HG03469 (cell line): ENCODE data around the gene SIL1.
"Not testable (repeated sequence)": the region's sequence is repeated elsewhere in the genome, so short reads cannot be mapped to it uniquely, and the experiment has no call there.

Experiments used
- ATAC-seq: cut with Tn5 transposase; IDR thresholded peaks from one replicate; pipeline ENCODE4 v1.9.1; 2021; ENCODE audit warnings: mild to moderate bottlenecking, moderate library complexity, moderate number of reproducible peaks; ENCODE audit not compliant: unreplicated experiment

SIL1 gene

DNA sequence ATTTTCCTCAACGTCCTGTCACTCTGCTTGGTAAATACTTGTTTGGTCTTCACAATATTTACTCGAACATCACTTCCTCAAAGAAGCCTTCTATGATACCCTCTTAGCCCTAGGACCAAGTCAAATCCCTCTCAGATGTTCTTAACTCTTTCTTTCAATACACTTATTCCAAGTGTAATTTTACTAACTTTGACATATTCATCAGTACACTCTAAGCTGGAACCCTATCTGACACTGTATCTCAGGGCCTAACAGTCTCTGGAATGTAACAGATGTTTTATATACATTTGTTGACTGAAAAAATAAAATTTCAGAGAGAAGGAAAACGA is 19.6 kb downstream of the SIL1 start:
- no peak for ATAC-seq

- ATAC-seq: no peak
Observed at GRCh38 chr5:139177809-139178588, 20.2 kb downstream of the SIL1 start.

DNA sequence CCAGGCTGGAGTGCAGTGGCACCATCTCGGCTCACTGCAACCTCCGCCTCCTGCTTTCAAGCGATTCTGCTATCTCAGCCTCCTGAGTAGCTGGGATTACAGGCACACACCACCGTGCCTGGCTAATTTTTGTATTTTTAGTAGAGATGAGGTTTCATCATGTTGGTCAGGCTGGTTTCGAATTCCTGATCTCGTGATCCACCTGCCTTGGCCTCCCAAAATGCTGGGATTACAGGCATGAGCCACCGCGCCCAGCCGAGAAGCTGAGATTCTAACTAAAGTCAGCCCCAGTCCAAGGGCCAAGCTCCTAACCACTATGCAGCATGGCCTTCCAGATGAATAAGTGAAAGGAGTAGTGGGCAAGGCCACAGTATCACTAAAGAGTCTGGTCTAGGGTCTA is 20.9 kb downstream of the SIL1 start:
- ATAC-seq: not testable (repeated sequence)

DNA sequence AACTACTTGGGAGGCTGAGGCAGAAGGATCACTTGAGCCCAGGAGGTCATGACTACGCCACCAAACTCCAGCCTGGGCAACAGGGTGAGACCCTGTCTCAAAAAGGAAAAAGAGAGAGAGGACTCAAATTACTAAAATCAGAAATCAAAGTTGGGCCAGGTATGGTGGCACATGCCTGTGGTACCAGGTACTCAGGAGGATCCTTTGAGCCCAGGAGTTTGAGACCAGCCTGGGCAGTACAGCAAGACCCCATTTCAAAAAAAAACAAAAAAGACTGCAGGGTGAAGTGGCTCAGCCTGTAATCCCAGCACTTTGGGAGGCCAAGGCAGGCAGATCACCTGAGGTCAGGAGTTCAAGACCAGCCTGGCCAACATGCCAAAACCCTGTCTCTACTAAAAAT is 23.8 kb downstream of the SIL1 start:
- not testable (repeated sequence) for ATAC-seq

GRCh38 chr5:139171779-139172404 is 26.3 kb downstream of the SIL1 start:
- ATAC-seq: no peak

DNA sequence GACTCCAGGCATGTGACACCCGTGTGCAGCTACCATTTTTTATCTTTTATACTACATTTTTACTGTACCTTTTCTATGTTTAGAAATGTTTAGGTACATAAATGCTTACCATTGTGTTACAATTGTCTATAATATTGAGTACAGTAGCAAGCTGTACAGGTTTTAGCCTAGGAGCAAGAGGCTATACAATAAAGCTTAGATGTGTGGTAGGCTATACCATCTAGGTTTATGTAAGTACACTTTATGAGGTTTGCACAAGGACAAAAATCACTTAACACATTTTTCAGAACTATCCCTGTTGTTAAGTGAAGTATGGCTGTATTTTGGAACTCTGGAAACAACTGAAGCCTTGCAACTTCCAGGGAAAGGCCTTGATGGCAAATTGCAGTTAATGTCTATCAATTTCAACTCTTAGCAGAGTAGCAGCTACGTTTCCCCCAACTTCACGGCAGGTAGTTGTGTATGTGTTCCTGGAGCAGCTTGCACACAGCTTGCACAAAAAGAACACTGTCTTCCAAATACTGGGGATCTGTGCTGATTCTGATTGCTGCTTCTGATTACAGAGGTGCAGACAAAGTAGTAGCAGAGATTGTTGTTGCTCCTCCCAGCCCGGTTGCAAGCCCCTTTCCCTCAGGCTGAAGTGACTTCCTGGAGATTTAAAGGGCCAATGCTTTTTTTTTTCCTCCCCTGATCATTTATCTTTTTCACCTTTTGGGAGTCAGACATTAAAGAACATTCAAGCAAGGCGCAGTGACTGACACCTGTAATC is 30.0 kb downstream of the SIL1 start:
- no peak for ATAC-seq

GRCh38 chr5:139167533-139167932 is 30.6 kb downstream of the SIL1 start:
- no peak for ATAC-seq

GRCh38 chr5:139167063-139167462 is 31.1 kb downstream of the SIL1 start:
- no peak for ATAC-seq

- ATAC-seq: not testable (repeated sequence)
Observed at GRCh38 chr5:139164897-139165296, 33.3 kb downstream of the SIL1 start.

- ATAC-seq: no peak
Observed at GRCh38 chr5:139164020-139164419, 34.1 kb downstream of the SIL1 start.

- ATAC-seq: no peak
Observed at GRCh38 chr5:139162448-139162847, 35.7 kb downstream of the SIL1 start.

DNA sequence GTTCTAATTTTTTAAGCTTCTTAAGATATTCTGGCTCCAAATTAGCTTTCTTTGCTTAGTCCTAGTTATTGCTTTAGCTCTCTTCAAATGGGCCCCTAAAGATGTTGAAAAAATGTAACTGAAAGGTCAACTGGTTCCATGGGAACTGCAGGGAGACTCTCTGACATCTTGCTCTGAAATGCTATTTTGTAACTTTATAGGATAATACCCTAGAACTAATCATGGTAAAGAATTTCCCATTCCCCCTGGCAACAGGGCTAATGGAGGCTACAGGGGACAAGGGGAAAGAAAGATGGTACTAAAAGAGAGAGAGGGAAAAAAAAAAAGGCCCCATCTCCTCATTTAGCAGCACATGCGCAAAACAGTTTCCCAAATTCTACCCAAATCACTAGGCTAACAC is 39.4 kb downstream of the SIL1 start:
- ATAC-seq: no peak

DNA sequence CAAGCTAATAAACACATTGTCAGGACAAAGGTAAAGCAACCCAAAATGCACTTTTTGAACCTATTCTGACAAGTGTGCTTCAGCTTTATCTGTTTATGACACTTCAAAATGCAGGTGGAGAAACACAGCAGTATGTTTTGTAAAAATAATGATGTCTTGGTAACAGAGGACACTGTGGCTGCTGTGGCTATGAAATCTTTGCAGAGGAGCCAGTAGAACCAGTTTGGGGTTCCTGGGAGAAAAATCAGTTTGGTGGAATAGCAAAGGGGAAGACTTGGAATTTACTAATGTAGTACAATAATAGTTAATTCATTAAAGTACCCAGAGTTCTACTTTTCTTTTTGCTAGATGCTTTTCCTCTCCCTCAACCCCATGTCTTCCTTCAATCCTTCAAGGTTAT is 40.6 kb downstream of the SIL1 start:
- ATAC-seq: no peak

DNA sequence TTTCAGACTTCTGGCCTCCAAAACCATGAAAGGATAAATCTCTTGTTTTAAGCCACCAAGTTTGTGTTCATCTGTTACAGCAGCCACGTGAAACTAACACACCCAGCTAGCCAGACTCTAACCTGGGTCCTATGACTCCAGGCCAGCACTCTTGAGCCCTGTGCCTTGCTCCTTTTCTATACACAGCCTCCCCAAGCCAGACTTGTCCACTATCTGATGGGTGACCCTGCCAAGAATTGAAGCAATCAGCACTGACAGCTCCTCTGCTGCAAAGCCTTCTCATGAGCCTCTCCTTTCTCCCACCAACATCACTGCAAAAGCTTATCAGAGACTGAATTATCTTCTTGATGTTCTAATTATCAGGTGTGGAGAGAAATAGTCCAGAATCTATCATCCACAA is 41.4 kb downstream of the SIL1 start:
- no peak for ATAC-seq

DNA sequence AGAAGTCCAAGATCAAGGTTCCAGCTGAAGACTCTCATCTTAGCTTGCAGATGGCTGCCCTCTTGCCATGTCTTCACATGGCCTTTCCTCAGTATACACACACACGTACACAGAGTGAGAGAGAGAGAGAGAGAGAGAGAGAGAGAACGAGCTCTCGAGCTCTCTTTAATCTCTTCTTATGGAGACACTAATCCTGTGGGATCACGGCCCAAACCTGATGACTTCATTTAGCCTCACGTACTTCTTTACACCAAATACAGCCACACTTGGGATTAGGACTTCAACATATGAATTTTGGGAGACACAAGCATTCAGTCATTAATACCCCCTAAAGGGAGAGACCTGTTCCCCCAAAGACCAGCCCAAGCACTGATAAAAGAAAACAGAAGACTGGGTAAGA is 42.8 kb downstream of the SIL1 start:
- ATAC-seq: no peak

- ATAC-seq: no peak
Observed at GRCh38 chr5:139151902-139152301, 46.3 kb downstream of the SIL1 start.

GRCh38 chr5:139150367-139150999 is 47.7 kb downstream of the SIL1 start:
- no peak for ATAC-seq

DNA sequence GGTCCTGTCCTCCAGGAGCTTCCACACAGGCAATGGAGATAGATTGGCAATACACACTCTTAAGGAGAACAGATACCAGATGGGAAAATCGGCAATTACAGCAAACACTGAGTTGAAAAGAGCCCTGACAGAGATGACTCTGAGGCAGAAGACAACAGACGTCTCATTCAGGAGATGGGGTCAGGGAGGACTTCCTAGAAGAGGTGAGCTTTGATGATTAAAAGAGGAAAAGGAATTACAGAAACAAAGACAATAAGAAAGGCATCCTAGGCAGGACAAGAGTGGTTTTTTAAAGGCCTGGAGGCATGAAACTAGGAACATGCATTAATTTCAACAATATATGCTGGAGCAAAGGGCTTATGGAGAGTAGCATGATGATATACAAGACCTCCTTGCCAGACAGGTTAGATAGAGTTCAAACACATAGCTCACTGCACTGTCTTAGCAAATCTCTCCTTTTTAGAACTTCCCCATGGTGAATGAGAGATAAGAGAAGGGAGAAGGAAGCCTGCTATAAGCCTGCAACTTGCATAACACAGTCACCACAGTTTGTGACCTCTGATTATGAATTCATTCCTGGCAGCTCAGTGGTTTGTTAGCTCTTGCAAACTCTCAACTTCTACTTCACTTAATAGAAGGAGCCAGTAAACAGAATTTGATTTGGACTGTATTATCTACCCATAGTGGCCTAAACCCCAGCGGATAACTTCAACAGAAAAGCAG is 48.5 kb downstream of the SIL1 start:
- ATAC-seq: no peak

DNA sequence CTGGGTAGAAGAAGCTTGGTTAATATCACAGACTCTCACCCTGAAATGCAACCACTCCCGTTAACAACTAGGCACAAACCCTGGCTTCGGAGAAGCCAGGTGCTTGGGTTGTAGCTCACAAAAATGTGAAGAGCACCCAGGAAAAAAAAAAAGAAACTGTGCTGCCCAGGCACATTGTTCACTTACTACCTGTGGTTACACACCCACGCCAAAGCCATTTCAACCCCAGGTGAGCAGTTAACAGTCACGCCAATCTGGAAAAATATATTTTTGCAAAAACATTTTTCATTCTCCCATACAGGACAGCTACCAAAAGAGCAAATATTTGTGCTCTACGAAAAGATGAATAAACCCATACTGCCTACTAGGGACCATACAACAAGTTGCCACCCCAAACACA is 49.2 kb downstream of the SIL1 start:
- ATAC-seq: no peak

GRCh38 chr5:139148306-139148705 is 49.9 kb downstream of the SIL1 start:
- no peak for ATAC-seq
